ENCODE measurements around the gene GTPBP4. TPM values are rescaled to one million over a fixed set of nuclear protein-coding genes. Genes with fewer than 3 reads are reported as not detected.
"Not testable (repeated sequence)": the region's sequence is repeated elsewhere in the genome, so short reads cannot be mapped to it uniquely, and the experiment has no call there.

The GTPBP4 gene
- total RNA-seq, 2 experiments from 2014 or later = 109 to 116 TPM

DNA sequence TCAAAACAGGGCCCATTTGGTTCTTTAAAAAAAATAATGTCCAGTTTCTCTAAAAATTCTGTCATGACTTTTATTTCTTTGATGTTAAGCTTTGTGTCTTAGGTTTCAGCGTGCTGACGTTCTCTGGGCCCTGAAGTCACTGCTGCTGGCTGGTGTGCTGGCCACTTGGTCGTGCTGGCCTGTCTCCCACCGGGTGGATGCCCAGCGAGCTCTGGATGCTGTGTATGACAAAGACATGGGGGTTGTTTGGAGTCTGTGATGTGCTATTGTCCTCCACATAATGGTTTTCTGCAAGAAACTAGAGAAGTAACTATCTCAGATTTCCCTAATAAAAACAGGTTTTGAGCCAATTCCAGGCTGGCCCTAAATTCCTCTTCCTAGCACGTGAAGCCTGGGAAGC is 47.0 kb downstream of the GTPBP4 start:
- H3K4me3 Mint-ChIP-seq = no peak overlapping the region
- ATAC-seq (no peak), DNase-seq (no peak)
- peaks cover 12% of the 10 kb centered on the region for H3K36me3 Mint-ChIP-seq (ENCODE audit: low read depth)
- no peaks in the 10 kb centered on the region for H3K9me3 Mint-ChIP-seq (ENCODE audit: low read depth)
- H3K27ac Mint-ChIP-seq = peak overlapping the region; percentile 47
- CTCF ChIA-PET = interaction anchor here (2.2 kb wide), 1 partner anchor 13 kb away, joined by 5 read pairs; the partner anchor contains the start of gene IDI1
- peaks cover 13% of the 10 kb centered on the region for H3K4me1 Mint-ChIP-seq
- H3K27me3 Mint-ChIP-seq = no peaks in the 10 kb centered on the region
- intact Hi-C loops (cut with DNase I, micrococcal nuclease) = no loop called here
- POLR2A ChIA-PET = interaction anchor here (0.6 to 1.5 kb wide), 2 partner anchors 14 to 564 kb away, joined by 4 to 5 read pairs; partner anchors contain the start of gene IDI1

- Mint-ChIP-seq H3K4me3 (no peak overlapping the region), H3K27ac (no peak overlapping the region), H3K27me3 (no peaks in the 10 kb centered on the region), H3K9me3 (ENCODE audit: low read depth) (no peaks in the 10 kb centered on the region), H3K4me1 (peaks cover 13% of the 10 kb centered on the region), H3K36me3 (ENCODE audit: low read depth) (peaks cover 20% of the 10 kb centered on the region)
- DNase-seq (peak; percentile 69), ATAC-seq (peak; percentile 97)
- intact Hi-C loops (cut with DNase I, micrococcal nuclease) = no loop called here
- CTCF ChIA-PET = interaction anchor here (0.7 to 2.2 kb wide), 3 partner anchors 12 to 74 kb away, joined by 3 to 5 read pairs (median 3); partner anchors contain the start of gene IDI1
- POLR2A ChIA-PET = interaction anchor here (0.7 to 1.5 kb wide), 2 partner anchors 13 to 24 kb away, joined by 3 to 4 read pairs; partner anchors contain the start of gene IDI1
Observed at GRCh38 chr10:1036341-1036791, 48.1 kb downstream of the GTPBP4 start.

GRCh38 chr10:1037098-1037497 is 48.9 kb downstream of the GTPBP4 start:
- DNase-seq (no peak), ATAC-seq (no peak)
- ChIA-PET POLR2A (no interaction called here), CTCF (interaction anchor here (0.7 to 2.2 kb wide), 4 partner anchors 11 to 73 kb away, joined by 3 to 5 read pairs (median 3); partner anchors contain the start of gene IDI1)
- H3K27ac Mint-ChIP-seq = peak overlapping the region; percentile 22
- intact Hi-C loops (cut with DNase I, micrococcal nuclease) = no loop called here
- H3K4me1 Mint-ChIP-seq = peaks cover 13% of the 10 kb centered on the region
- H3K36me3 Mint-ChIP-seq (ENCODE audit: low read depth) = peaks cover 21% of the 10 kb centered on the region
- no peaks in the 10 kb centered on the region for H3K27me3 Mint-ChIP-seq
- H3K9me3 Mint-ChIP-seq (ENCODE audit: low read depth) = no peaks in the 10 kb centered on the region
- no peak overlapping the region for H3K4me3 Mint-ChIP-seq

DNA sequence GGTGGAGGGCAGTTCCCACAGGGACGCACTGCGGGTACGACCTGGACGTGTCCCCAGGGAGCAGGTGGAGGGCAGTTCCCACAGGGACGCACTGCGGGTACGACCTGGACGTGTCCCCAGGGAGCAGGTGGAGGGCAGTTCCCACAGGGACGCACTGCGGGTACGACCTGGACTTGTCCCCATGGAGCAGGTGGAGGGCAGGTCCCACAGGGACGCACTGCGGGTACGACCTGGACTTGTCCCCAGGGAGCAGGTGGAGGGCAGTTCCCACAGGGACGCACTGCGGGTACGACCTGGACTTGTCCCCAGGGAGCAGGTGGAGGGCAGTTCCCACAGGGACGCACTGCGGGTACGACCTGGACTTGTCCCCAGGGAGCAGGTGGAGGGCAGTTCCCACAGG is 50.5 kb downstream of the GTPBP4 start:
- DNase-seq; H3K27ac Mint-ChIP-seq; H3K4me3 Mint-ChIP-seq; ATAC-seq; POLR2A ChIA-PET; H3K27me3 Mint-ChIP-seq; intact Hi-C loops (cut with DNase I, micrococcal nuclease); CTCF ChIA-PET; H3K9me3 Mint-ChIP-seq (ENCODE audit: low read depth): not testable (repeated sequence)
- Mint-ChIP-seq H3K4me1 (peaks cover 23% of the 10 kb centered on the region), H3K36me3 (ENCODE audit: low read depth) (peaks cover 32% of the 10 kb centered on the region)

- Mint-ChIP-seq H3K4me1 (peaks cover 37% of the 10 kb centered on the region), H3K4me3 (no peak overlapping the region), H3K27ac (no peak overlapping the region), H3K27me3 (no peaks in the 10 kb centered on the region), H3K9me3 (ENCODE audit: low read depth) (no peaks in the 10 kb centered on the region), H3K36me3 (ENCODE audit: low read depth) (peaks cover 44% of the 10 kb centered on the region)
- POLR2A ChIA-PET = no interaction called here
- CTCF ChIA-PET = no interaction called here
- no peak for ATAC-seq
- intact Hi-C loops (cut with DNase I, micrococcal nuclease) = no loop called here
- DNase-seq = no peak
Observed at GRCh38 chr10:1040133-1040532, 51.9 kb downstream of the GTPBP4 start.

- no peak for ATAC-seq
- ChIA-PET CTCF (interaction anchor here (1.1 kb wide), 1 partner anchor 25 kb away, joined by 3 read pairs; no protein-coding TSS in a partner anchor), POLR2A (interaction anchor here (0.6 kb wide), 1 partner anchor 78 kb away, joined by 4 read pairs; no protein-coding TSS in a partner anchor)
Observed at GRCh38 chr10:1041514-1041913, 53.3 kb downstream of the GTPBP4 start.

GRCh38 chr10:1043532-1043995 is 55.3 kb downstream of the GTPBP4 start:
- POLR2A ChIA-PET = no interaction called here
- Mint-ChIP-seq H3K27me3 (no peaks in the 10 kb centered on the region), H3K9me3 (ENCODE audit: low read depth) (no peaks in the 10 kb centered on the region), H3K27ac (peak overlapping the region; percentile 97), H3K4me3 (peak overlapping the region; percentile 72), H3K36me3 (ENCODE audit: low read depth) (peaks cover 55% of the 10 kb centered on the region), H3K4me1 (peaks cover 40% of the 10 kb centered on the region)
- CTCF ChIA-PET = no interaction called here
- ATAC-seq (peak; percentile 48), DNase-seq (peak; percentile 39)
- intact Hi-C loops (cut with DNase I, micrococcal nuclease) = no loop called here

More at GRCh38 chr10:1041514-1041913, 53.3 kb downstream of the GTPBP4 start:
- intact Hi-C loops (cut with DNase I, micrococcal nuclease) = no loop called here
- Mint-ChIP-seq H3K4me1 (peaks cover 41% of the 10 kb centered on the region), H3K36me3 (ENCODE audit: low read depth) (peaks cover 51% of the 10 kb centered on the region), H3K27me3 (no peaks in the 10 kb centered on the region), H3K9me3 (ENCODE audit: low read depth) (no peaks in the 10 kb centered on the region), H3K4me3 (no peak overlapping the region), H3K27ac (no peak overlapping the region)
- no peak for DNase-seq

DNA sequence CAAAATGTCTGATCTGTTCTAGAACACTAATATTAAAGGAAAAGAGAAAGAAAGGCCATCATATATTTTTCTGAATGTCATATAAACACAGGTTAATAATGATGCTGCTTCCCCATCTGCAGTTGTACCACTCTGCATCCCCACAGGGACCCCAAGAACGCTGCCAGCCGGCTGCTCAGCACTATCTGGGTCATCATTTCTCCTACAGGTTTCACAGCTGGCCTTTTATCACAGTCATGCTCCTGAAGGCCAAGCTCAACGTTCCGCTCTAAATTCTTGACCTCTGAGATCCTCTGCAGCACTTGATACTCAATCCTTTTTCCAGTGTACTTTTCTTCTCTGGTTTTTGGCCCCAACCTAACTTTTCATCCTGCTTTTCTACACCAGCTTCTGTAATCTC is 55.9 kb downstream of the GTPBP4 start:
- H3K27ac Mint-ChIP-seq = peak overlapping the region; percentile 97
- no peaks in the 10 kb centered on the region for H3K9me3 Mint-ChIP-seq (ENCODE audit: low read depth)
- ChIA-PET CTCF (no interaction called here), POLR2A (interaction anchor here (1.5 kb wide), 1 partner anchor 9 kb away, joined by 4 read pairs; no protein-coding TSS in a partner anchor)
- ATAC-seq (no peak), DNase-seq (no peak)
- peaks cover 40% of the 10 kb centered on the region for H3K4me1 Mint-ChIP-seq
- peak overlapping the region; percentile 72 for H3K4me3 Mint-ChIP-seq
- H3K27me3 Mint-ChIP-seq = no peaks in the 10 kb centered on the region
- peaks cover 57% of the 10 kb centered on the region for H3K36me3 Mint-ChIP-seq (ENCODE audit: low read depth)
- intact Hi-C loops (cut with DNase I, micrococcal nuclease) = no loop called here

DNA sequence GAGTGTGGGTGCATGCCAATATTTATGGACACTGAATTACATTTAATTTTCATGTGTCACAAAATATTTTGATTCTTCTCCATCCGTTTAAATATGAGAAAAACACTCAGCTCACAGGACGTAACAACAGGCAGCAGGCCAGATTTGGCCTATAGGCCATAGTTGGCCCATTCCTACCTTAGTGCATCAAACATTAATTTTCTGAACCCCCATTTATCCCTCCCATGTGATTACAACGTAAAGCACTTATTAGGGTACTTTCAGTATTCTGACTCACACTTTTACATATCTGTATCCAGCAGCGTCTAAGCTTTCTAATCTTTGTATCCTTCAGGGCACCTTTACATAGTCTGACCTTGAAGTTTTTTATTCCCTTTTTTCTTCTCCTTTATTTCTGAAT is 56.7 kb downstream of the GTPBP4 start:
- Mint-ChIP-seq H3K27me3 (no peaks in the 10 kb centered on the region), H3K4me1 (peaks cover 40% of the 10 kb centered on the region), H3K4me3 (peak overlapping the region; percentile 72), H3K27ac (peak overlapping the region; percentile 97), H3K9me3 (ENCODE audit: low read depth) (no peaks in the 10 kb centered on the region), H3K36me3 (ENCODE audit: low read depth) (peaks cover 60% of the 10 kb centered on the region)
- DNase-seq (no peak), ATAC-seq (no peak)
- intact Hi-C loops (cut with DNase I, micrococcal nuclease) = no loop called here
- POLR2A ChIA-PET = interaction anchor here (1.5 kb wide), 1 partner anchor 8 kb away, joined by 4 read pairs; no protein-coding TSS in a partner anchor
- CTCF ChIA-PET = no interaction called here

GRCh38 chr10:1045415-1045814 is 57.2 kb downstream of the GTPBP4 start:
- Mint-ChIP-seq H3K27me3 (no peaks in the 10 kb centered on the region), H3K9me3 (ENCODE audit: low read depth) (no peaks in the 10 kb centered on the region), H3K36me3 (ENCODE audit: low read depth) (peaks cover 58% of the 10 kb centered on the region), H3K4me1 (peaks cover 43% of the 10 kb centered on the region), H3K4me3 (peak overlapping the region; percentile 72), H3K27ac (peak overlapping the region; percentile 97)
- ATAC-seq (no peak), DNase-seq (no peak)
- CTCF ChIA-PET = no interaction called here
- intact Hi-C loops (cut with DNase I, micrococcal nuclease) = no loop called here
- POLR2A ChIA-PET = interaction anchor here (1.5 kb wide), 1 partner anchor 8 kb away, joined by 4 read pairs; no protein-coding TSS in a partner anchor

GRCh38 chr10:1047937-1048336 is 59.7 kb downstream of the GTPBP4 start:
- H3K36me3 Mint-ChIP-seq (ENCODE audit: low read depth) = peaks cover 64% of the 10 kb centered on the region
- intact Hi-C loops (cut with DNase I, micrococcal nuclease) = loop anchor here (1.0 to 2.0 kb wide), 3 partner anchors 8 to 913 kb away; partner anchors contain the start of genes LARP4B (in 1 of the 2), WDR37 (in 1 of the 2) and ZMYND11 (in 1 of the 2)
- peak overlapping the region; percentile 98 for H3K4me3 Mint-ChIP-seq
- peak overlapping the region; percentile 96 for H3K27ac Mint-ChIP-seq
- H3K9me3 Mint-ChIP-seq (ENCODE audit: low read depth) = no peaks in the 10 kb centered on the region
- CTCF ChIA-PET = interaction anchor here (1.5 kb wide), 1 partner anchor 12 kb away, joined by 5 read pairs; no protein-coding TSS in a partner anchor
- DNase-seq = peak; percentile 50
- H3K4me1 Mint-ChIP-seq = peaks cover 64% of the 10 kb centered on the region
- ATAC-seq = no peak
- POLR2A ChIA-PET = interaction anchor here (0.5 to 1.8 kb wide), 4 partner anchors 8 to 579 kb away, joined by 3 to 8 read pairs (median 4); partner anchors contain the start of gene GTPBP4
- no peaks in the 10 kb centered on the region for H3K27me3 Mint-ChIP-seq
